GM12865 (cell line): ENCODE results near the gene TSPAN17.
A peak's percentile ranks its signal among the peaks of the same experiment; 100 is the strongest.
"Not testable (repeated sequence)": the region's sequence is repeated elsewhere in the genome, so short reads cannot be mapped to it uniquely, and the experiment has no call there.

Experiments
- DNase-seq: peaks from one replicate; pipeline ENCODE4 v3.0.0; 2010; ENCODE audit warnings: low read depth
- H3K4me3 ChIP-seq: 2 replicates; pipeline ENCODE4 v1.5.1; 2011; ENCODE audit warnings: mild to moderate bottlenecking, low read depth, low read length, control low read depth
- TF ChIP-seq, protein P1 (sequence below): IDR thresholded peaks from 2 replicates; pipeline ENCODE4 v1.5.1; 2011; ENCODE audit warnings: low read length, control low read depth, low read depth, inconsistent platforms; ENCODE audit not compliant: insufficient read depth; ENCODE audit errors: missing control alignments

The TSPAN17 gene

DNA sequence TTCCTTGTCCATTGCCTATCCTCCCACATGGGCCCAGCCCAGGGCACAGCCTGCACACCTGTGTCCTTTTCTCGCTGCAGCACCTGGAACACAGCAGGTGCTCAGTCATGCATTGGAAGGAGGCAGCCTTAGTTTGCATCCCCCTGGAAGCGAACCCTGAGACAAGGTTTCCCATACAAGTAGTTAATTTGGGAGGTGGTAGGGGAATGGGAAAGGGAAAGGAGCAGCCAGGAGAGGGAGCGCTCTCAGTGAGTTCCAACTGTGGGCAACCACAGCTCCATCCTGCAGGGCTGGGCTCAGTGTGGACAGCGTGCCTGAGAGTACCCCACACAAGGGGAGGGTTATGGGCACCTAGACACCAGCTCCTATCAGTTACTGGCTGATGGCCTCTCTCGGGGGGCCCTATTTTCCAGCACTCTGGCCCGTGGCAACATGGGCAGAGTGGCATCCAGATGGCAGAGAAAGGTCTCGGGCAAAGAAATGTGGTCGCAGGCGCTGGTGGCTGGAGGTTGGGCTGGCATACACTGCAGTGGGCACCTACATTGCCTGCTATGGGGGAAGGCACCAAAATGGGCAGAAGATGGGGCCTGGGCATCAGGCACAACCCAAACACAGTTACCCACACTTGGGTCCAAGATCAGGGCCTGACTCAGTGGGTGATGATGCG is 50.1 kb downstream of the TSPAN17 start:
- DNase-seq, result no peak
- TF ChIP-seq, protein P1, sequence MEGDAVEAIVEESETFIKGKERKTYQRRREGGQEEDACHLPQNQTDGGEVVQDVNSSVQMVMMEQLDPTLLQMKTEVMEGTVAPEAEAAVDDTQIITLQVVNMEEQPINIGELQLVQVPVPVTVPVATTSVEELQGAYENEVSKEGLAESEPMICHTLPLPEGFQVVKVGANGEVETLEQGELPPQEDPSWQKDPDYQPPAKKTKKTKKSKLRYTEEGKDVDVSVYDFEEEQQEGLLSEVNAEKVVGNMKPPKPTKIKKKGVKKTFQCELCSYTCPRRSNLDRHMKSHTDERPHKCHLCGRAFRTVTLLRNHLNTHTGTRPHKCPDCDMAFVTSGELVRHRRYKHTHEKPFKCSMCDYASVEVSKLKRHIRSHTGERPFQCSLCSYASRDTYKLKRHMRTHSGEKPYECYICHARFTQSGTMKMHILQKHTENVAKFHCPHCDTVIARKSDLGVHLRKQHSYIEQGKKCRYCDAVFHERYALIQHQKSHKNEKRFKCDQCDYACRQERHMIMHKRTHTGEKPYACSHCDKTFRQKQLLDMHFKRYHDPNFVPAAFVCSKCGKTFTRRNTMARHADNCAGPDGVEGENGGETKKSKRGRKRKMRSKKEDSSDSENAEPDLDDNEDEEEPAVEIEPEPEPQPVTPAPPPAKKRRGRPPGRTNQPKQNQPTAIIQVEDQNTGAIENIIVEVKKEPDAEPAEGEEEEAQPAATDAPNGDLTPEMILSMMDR, result no peak
- no peak overlapping the region for H3K4me3 ChIP-seq

DNA sequence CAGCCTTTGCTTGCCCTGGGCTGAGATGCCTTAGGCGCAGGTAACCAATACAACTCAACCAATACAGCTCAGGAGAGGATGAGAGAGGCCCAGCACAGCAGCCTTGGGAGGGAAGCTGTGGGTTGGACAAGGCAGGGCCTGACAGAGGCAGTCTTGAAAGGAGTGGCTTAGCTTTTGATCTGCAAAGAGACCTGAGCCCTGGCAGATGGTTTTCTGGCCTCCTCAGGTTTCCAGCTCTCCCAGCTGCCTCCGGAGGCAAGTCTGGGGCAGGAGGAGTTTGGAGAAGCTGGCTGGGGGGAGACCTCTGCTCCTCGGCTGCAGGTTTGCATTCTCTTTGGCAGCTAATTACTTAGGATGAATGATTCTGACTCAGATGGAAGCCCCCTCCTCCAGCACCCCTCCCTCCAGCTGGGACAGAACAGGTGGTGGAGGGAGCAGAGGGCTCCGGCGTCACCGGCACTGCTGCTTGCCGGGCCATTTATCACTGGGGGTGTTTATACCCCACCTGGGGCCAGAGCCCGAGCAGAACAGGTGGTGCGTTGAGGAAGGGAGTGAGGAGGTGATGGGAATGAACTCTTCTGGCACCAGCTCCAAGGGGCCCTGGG is 50.8 kb downstream of the TSPAN17 start:
- no peak overlapping the region for H3K4me3 ChIP-seq
- DNase-seq, result no peak
- TF ChIP-seq, protein P1, result no peak

DNA sequence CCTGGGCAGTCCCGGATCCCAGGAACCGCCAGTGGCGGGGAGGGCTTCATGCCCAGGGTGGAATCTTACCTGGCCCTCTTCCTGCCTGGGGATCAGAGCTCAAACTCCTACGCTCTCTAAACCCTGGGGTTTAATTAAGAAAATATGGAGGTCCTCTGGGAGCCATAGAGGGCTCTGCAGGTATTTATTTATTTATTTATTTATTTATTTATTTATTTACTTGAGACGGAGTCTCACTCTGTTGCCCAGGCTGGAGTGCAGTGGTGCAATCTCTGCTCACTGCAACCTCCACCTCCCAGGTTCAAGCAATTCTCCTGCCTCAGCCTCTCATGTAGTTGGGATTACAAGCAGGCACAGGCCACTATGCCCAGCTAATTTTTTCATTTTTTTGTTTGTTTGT is 52.2 kb downstream of the TSPAN17 start:
- DNase-seq, H3K4me3 ChIP-seq: not testable (repeated sequence)

DNA sequence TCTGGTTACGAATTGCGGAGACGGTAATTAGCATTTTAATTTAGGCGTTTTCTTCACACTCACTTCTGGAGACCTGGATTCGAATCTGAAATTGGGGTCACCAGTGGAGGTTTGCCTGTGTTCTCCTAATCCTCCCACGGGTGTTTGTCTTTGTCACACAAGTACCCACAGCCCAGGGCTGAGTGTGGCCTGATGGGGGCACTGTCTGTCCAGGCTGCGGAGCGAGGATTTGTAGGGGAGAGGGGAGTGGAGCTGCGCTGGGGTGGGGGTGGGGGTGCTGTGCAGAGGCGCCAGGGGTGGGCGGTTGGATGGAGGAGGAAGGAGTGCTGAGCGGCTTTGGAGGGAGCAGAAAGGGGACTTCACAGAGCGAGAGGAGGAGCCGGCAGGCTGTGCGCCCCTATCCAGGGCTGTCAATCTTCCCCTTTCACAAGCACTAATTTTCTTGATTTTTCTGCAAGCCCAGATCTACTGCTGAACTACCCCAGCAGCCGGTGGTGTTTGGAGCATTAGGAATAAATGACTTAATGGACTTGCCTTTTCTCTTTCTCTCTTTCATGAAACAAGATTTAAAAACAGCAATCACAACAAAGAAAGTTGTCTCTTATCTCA is 53.1 kb downstream of the TSPAN17 start:
- no peak for DNase-seq
- no peak overlapping the region for H3K4me3 ChIP-seq
- TF ChIP-seq, protein P1, result peak; percentile 23

DNA sequence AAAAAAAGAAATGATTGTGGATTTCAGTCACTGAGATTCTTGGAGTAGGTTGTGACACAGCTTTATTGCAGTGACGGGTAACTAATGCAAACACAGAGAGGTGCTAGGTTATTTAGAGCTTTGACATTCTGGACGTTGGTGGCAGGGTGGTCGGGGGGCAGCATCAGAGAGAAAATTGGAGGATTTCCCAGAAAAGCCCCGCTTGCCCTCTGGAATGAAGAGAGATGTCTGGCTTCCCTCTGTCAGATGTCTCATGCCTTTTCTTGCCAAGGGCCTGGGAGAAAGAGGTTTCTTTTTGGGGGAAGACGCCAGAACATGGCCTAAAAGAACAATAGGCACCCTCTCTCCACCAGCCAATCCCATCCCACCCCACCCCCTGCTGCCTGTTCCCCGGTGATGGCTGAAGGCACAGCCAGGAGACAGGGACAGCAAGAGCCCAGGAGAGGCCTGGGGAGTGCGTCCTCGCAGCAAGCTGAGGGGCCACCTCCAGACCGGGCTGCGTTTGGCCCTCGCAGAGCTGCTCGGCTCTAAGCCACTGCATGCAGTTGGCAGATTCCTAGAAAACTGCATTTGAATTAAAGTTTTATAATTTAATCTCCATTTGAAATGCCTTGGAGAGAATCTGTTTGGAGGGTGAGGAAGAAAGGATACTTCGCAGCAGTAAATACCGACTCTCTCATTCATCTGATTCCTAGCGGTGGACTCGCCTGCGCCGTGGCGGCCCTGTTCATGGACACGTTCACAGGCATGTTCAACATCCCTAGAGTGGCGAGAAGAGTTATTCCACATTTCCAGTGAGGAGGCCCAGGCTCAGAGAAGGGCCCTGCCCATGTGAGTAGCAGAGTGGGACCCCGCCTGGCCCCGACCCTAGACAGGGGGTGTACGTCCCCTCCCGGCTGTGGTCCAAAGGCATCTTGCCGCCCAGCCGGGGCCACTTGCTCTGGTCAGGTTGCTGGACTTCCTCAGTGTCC is 55.7 kb downstream of the TSPAN17 start:
- H3K4me3 ChIP-seq, result no peak overlapping the region
- TF ChIP-seq, protein P1, result no peak
- no peak for DNase-seq

DNA sequence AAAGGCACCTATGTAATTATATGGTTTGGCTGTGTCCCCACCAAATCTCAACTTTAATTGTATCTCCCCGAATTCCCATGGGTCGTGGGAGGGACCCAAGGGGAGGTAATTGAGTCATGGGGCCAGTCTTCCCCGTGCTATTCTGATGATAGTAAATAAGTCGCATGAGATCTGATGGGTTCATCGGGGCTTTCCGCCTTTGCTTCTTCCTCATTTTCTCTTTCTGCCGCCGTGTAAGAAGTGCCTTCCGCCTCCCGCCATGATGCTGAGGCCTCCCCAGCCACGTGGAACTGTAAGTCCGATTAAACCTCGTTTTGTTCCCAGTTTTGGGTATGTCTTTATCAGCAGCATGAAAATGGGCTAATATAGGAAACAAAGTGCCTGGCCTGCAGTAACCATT is 56.6 kb downstream of the TSPAN17 start:
- TF ChIP-seq, protein P1, result no peak
- no peak overlapping the region for H3K4me3 ChIP-seq
- DNase-seq, result no peak

DNA sequence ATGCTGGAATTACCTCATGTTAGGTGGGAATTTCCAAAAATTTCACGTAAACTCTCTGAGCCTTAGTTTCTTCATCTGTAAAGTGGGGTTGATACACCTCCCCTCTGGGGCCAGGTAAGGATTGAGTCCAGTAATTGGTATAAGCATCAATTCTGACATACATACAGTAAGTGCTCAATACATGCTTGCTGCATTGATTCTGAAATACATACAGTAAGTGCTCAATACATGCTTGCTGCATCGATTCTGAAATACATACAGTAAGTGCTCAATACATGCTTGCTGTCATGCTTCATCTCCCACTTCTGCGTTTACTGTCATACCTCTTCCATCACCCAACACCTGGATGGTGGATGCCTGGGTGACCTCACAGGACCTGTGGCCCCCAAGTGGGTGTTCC is 57.1 kb downstream of the TSPAN17 start:
- no peak overlapping the region for H3K4me3 ChIP-seq
- TF ChIP-seq, protein P1, result no peak
- DNase-seq, result no peak
